Glutamatergic neuron (in vitro differentiated cells): Measurements from ENCODE around the gene USF3. TPM values are rescaled to one million over a fixed set of nuclear protein-coding genes. Genes with fewer than 3 reads are reported as not detected.
"Not testable (repeated sequence)": the region's sequence is repeated elsewhere in the genome, so short reads cannot be mapped to it uniquely, and the experiment has no call there.

Experiments
- DNase-seq: peaks from one replicate; pipeline ENCODE4 v3.0.0; 2022
- H3K27ac Mint-ChIP-seq: one replicate; pipeline ENCODE4 v1.8.0; 2020; ENCODE audit warnings: mild to moderate bottlenecking, mixed read lengths, inconsistent platforms; ENCODE audit not compliant: unreplicated experiment
- H3K27me3 Mint-ChIP-seq: one replicate; pipeline ENCODE4 v1.8.0; 2020; ENCODE audit warnings: mild to moderate bottlenecking, moderate library complexity, mixed read lengths, inconsistent platforms; ENCODE audit not compliant: unreplicated experiment
- H3K36me3 Mint-ChIP-seq: one replicate; pipeline ENCODE4 v1.8.0; 2020; ENCODE audit warnings: mild to moderate bottlenecking, mixed read lengths, inconsistent platforms; ENCODE audit not compliant: unreplicated experiment
- H3K4me1 Mint-ChIP-seq: one replicate; pipeline ENCODE4 v1.8.0; 2020; ENCODE audit warnings: mild to moderate bottlenecking, low read depth, mixed read lengths, inconsistent platforms; ENCODE audit not compliant: unreplicated experiment
- H3K4me3 Mint-ChIP-seq: one replicate; pipeline ENCODE4 v1.8.0; 2020; ENCODE audit warnings: mild to moderate bottlenecking, mixed read lengths, inconsistent platforms; ENCODE audit not compliant: unreplicated experiment
- H3K9me3 Mint-ChIP-seq: one replicate; pipeline ENCODE4 v1.8.0; 2020; ENCODE audit warnings: mild to moderate bottlenecking, moderate library complexity, mixed read lengths, inconsistent platforms; ENCODE audit not compliant: unreplicated experiment
- total RNA-seq: library from RNA; stranded (reverse); fragmentation: NEBNext Ultra II Directional; extraction: Animal tissue kit (Norgen Biotek cat#: 25700); gene quantifications from one replicate; pipeline ENCODE4 v1.2.1, GENCODE V29; 2021; ENCODE audit not compliant: unreplicated experiment
- TF ChIP-seq, protein P1 (sequence below): fragments of 200-600 bp; sonication (generic); IDR thresholded peaks from one replicate; pipeline ENCODE4 v1.5.0; 2021; ENCODE audit not compliant: partially characterized antibody, unreplicated experiment

Gene USF3
- total RNA-seq, 1 donor from 2014 or later: 14.9 TPM

DNA sequence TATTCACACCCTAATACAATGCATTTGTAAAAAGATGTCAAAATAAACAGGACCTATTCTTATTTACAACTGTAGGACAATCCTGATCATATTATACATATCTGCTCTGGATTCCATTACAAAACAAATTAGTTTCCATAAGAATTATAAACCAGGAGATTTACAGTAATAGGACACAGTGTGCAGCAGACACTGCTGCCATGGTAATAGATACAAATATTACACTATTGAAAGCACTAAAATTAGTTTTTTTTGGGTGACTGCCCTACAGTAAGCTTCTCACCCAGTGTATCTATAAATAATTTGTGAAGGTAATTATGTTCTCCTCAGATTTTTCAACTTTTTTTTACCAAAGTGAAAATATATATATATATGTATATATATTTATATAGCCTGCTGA is 47.9 kb downstream of the USF3 start:
- Mint-ChIP-seq H3K36me3 (peaks cover 6% of the 10 kb centered on the region), H3K4me1 (no peaks in the 10 kb centered on the region), H3K27ac (no peak overlapping the region), H3K27me3 (peaks cover 1% of the 10 kb centered on the region), H3K4me3 (no peak overlapping the region), H3K9me3 (peaks cover 4% of the 10 kb centered on the region)
- TF ChIP-seq, protein P1, sequence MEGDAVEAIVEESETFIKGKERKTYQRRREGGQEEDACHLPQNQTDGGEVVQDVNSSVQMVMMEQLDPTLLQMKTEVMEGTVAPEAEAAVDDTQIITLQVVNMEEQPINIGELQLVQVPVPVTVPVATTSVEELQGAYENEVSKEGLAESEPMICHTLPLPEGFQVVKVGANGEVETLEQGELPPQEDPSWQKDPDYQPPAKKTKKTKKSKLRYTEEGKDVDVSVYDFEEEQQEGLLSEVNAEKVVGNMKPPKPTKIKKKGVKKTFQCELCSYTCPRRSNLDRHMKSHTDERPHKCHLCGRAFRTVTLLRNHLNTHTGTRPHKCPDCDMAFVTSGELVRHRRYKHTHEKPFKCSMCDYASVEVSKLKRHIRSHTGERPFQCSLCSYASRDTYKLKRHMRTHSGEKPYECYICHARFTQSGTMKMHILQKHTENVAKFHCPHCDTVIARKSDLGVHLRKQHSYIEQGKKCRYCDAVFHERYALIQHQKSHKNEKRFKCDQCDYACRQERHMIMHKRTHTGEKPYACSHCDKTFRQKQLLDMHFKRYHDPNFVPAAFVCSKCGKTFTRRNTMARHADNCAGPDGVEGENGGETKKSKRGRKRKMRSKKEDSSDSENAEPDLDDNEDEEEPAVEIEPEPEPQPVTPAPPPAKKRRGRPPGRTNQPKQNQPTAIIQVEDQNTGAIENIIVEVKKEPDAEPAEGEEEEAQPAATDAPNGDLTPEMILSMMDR: no peak
- no peak for DNase-seq

DNA sequence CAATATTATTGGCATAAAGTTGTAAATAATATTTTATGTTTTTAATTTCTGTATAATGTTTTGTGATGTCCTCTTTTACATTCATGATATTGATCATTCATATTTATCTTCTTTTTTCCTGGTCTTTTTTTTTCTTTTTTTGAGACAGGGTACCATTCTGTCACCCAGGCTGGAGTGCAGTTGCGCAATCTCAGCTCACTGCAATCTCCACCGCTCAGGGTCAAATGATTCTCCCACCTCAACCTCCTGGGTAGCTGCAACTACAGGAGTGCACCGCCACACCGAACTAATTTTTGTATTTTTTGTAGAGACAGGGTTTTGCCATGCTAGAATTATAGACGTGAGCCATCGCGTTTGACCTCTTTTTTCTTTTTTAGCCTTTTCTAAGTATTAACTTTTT is 52.9 kb downstream of the USF3 start:
- Mint-ChIP-seq H3K27ac (no peak overlapping the region), H3K27me3 (peaks cover 1% of the 10 kb centered on the region), H3K4me1 (no peaks in the 10 kb centered on the region), H3K36me3 (peaks cover 6% of the 10 kb centered on the region), H3K9me3 (peaks cover 4% of the 10 kb centered on the region), H3K4me3 (no peak overlapping the region)
- no peak for DNase-seq
- TF ChIP-seq, protein P1: no peak

DNA sequence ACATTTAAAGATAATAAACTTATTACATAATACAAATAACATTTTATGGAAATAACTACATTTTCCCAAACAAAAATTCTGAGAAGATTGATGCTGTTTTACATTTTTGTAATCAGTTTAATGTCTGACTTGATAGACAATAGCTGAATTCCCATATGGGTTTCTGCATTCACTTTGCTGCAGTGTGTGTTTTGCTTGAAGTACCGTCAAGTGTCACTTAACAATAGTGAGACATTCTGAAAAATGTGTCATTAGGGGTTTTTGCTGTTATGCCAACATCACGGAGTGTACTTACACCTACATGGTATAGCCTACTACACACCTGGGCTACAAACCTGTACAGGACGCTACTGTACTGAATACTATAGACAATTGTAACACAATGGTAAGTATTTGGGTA is 57.5 kb downstream of the USF3 start:
- Mint-ChIP-seq H3K27me3 (no peaks in the 10 kb centered on the region), H3K27ac (no peak overlapping the region), H3K4me3 (no peak overlapping the region), H3K9me3 (peaks cover 1% of the 10 kb centered on the region), H3K4me1 (no peaks in the 10 kb centered on the region), H3K36me3 (peaks cover 2% of the 10 kb centered on the region)
- no peak for DNase-seq
- TF ChIP-seq, protein P1: no peak

DNA sequence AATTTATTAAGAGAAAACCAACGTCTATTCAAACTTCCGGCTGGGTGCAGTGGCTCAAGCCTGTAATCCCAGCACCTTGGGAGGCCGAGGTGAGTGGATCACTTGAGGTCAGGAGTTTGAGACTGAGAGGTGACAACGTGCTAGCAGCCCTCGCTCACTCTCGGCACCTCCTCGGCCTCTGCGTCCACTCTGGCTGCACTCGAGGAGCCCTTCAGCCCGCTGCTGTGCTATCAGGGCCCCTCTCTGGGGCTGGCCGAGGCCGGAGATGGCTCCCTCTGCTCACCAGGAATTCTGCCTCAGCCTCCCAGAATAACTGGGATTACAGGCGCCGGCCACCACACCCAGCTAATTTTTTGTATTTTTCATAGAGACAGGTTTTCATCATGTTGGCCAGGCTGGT is 58.7 kb downstream of the USF3 start:
- H3K4me1 Mint-ChIP-seq: no peaks in the 10 kb centered on the region
- no peaks in the 10 kb centered on the region for H3K9me3 Mint-ChIP-seq
- H3K27ac Mint-ChIP-seq: no peak overlapping the region
- no peaks in the 10 kb centered on the region for H3K36me3 Mint-ChIP-seq
- H3K4me3 Mint-ChIP-seq: no peak overlapping the region
- peaks cover 2% of the 10 kb centered on the region for H3K27me3 Mint-ChIP-seq
- TF ChIP-seq, protein P1: no peak
- DNase-seq: no peak

DNA sequence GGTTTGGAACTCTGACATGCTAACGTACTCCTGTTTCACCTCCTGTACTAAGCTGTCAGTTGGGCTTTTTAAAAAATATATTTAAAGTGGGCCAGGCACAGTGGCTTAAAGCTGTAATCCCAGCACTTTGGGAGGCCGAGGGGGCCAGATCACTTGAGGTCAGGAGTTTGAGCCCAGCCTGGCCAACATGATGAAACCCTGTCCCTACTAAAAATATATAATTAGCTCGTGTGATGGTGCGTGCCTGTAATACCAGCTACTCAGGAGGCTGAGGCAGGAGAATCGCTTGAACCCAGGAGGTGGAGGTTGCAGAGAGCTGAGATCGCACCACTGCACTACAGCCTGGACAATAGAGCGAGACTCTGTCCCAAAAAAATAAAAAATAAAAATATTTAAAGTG is 60.4 kb downstream of the USF3 start:
- not testable (repeated sequence) for H3K9me3 Mint-ChIP-seq, H3K4me1 Mint-ChIP-seq, H3K4me3 Mint-ChIP-seq, H3K27me3 Mint-ChIP-seq, H3K27ac Mint-ChIP-seq, DNase-seq, H3K36me3 Mint-ChIP-seq
